ENCODE data around the gene GHSR.

The GHSR gene

GRCh38 chr3:172441581-172441980 lies 6.7 kb downstream of the GHSR start:
- FAIRE-seq = no peak
- DNase-seq (ENCODE audit: insufficient read length, low spot score) = no peak

DNA sequence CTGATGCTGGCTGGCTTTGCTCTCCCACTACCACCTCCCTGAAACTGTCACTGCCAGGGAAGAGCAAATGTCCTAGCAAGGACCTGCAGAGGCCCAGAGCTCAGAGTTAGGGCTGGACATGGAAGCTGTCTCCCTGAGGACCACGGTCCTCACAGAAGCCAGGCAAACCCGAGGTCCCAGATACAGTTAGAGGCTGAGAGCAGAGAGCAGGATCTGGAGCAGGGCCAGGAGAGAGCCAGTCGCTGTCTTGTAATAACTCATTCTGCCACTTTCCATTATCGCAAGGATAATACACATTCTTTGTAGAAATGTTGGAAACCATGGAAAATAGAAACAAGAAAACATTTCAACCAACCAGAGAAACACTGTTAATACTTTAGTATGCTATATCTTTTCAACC lies 10.1 kb downstream of the GHSR start:
- FAIRE-seq (no peak), DNase-seq (ENCODE audit: insufficient read length, low spot score) (no peak)

- no peak for DNase-seq (ENCODE audit: insufficient read length, low spot score)
- no peak for FAIRE-seq
Measured at GRCh38 chr3:172437713-172438112, 10.5 kb downstream of the GHSR start.

DNA sequence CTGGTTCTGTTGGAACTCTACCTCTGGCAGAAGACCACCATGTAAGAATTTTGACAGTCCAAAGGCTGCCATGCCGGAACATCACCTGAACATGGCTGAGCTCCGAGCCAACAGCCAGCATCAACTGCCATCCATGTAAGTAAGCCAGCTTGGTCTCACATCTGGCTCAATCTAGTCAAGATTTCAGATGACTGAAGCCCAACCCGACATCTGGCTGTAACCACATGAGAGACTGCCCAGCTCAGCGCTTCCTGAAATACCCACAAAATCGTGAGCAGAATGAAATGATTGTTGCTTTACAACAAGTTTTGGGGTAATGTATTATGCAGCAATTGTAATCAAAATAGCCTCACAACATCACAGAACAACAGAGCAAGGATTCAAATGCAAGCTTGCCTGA lies 32.9 kb downstream of the GHSR start:
- DNase-seq (ENCODE audit: insufficient read length, low spot score) (no peak), FAIRE-seq (no peak)

- FAIRE-seq (no peak), DNase-seq (ENCODE audit: insufficient read length, low spot score) (no peak)
Measured at GRCh38 chr3:172411478-172411947, 36.7 kb downstream of the GHSR start.

- DNase-seq (ENCODE audit: insufficient read length, low spot score) (no peak), FAIRE-seq (no peak)
Measured at GRCh38 chr3:172410702-172411477, 37.4 kb downstream of the GHSR start.

DNA sequence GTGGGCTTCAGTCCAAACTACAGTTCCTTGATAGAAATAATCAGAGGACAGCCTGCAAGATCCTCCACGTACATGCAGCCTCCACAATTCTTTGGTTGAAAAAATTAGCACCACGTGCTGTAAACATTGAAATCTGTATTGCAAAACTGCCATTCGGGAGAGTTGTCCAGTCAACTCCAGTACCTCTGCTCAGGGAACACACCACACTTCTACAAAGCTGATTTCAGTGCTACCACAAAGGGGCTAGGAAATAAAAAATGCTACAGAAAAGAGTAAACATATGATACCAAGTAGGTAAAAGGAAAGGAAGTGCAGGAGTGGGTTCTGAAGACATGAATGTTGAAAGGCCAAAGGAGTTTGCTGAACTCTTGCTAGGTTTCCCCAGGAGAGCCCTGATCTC lies 40.4 kb downstream of the GHSR start:
- DNase-seq (ENCODE audit: insufficient read length, low spot score) (no peak), FAIRE-seq (no peak)

- FAIRE-seq = no peak
Measured at GRCh38 chr3:172405914-172406313, 42.3 kb downstream of the GHSR start.

DNA sequence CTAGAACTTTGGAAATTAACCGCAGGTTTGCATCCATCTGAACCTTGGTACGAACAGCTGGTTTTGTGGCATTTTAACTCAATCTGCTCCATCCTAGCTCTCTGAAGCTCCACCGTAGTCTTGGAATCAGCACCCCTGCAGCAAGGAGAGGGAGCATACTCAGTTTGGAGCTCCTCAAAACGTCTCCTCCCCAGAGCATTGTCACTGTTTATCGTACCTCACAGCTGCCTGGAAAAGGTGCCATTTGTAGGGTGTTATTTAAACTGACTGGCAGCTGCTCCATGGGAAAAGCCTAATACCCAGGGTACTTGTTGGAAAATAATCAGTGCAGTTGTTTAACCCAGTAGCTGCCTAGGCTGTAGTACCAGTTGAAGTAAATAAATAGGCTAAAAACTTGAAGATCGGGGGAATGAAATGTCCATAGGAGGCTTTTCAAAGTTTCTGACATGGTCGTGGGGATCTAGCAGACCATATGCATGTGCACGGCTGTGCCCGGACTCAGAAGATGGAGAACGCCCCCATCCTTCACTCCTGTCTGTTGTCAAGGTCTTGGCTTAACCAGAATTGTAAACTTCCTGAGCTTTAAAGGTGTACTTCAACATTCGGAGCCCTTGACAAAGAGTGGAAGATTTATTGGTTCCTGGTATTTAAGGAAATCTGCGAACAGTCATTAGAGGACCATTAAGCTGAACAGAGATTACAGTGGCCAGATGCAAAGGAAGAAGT lies 43.9 kb downstream of the GHSR start:
- DNase-seq (ENCODE audit: insufficient read length, low spot score) = no peak
- FAIRE-seq = no peak

More at GRCh38 chr3:172405914-172406313, 42.3 kb downstream of the GHSR start:
- DNase-seq (ENCODE audit: insufficient read length, low spot score) = no peak

GRCh38 chr3:172402892-172403643 lies 45.2 kb downstream of the GHSR start:
- FAIRE-seq = no peak
- no peak for DNase-seq (ENCODE audit: insufficient read length, low spot score)

- no peak for FAIRE-seq
- DNase-seq (ENCODE audit: insufficient read length, low spot score) = no peak
Measured at GRCh38 chr3:172402090-172402489, 46.2 kb downstream of the GHSR start.

- DNase-seq (ENCODE audit: insufficient read length, low spot score) = no peak
- FAIRE-seq = no peak
Measured at GRCh38 chr3:172398484-172398883, 49.8 kb downstream of the GHSR start.

DNA sequence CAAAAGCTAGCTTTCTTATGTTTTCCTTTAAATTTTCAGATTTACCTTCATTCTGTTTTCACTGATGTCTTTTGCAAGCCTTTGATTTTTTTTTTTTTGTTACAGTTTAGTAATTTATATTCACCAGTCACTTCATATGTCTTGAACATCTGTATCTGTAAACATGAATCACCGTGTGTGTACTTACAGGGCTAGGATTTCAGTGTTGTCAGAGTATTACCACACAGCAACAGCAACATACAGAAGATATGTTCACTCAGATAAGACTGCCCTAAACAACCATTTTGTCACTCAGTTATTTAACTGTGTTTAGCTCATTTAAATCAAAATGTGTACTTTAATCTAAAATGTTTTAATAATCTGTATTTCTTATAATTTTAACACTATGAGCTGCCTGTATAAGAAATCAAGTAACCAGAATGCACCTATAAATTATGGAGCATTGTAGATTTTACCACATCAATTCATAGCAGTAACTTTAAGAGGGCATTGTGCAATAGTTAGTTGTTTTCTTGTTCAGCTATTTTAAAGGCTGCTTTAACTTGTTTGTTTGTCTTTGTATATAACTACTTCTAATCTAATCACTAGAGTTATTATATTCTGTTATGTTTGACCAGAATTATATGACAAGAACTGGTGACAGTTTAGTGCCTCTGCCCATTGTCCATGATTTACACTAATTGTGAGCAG lies 50.4 kb downstream of the GHSR start:
- FAIRE-seq (no peak), DNase-seq (ENCODE audit: insufficient read length, low spot score) (no peak)

GRCh38 chr3:172396400-172396799 lies 51.9 kb downstream of the GHSR start:
- FAIRE-seq (no peak), DNase-seq (ENCODE audit: insufficient read length, low spot score) (no peak)

DNA sequence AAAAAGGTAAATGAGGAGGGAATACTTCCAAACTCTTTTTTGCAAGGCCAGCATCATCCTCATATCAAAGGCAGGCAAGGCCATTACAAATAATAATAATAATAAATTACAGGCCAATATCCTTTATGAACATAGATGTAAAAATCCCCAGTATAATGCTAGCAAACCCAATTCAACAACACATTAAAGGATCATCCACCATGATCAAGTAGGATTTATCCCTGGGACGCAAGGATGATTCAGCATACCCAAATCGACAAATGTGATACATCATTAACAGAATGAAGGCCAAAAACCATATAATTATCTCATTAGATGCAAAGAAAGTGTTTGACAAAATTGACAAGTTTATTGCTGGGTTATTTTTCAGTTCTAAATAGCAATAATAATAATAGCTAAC lies 53.6 kb downstream of the GHSR start:
- FAIRE-seq = no peak
- DNase-seq (ENCODE audit: insufficient read length, low spot score) = no peak

All from GM19239 (cell line).